DLD1 (cell line): ENCODE results near the gene NIM1K.
"Not testable (repeated sequence)": the region's sequence is repeated elsewhere in the genome, so short reads cannot be mapped to it uniquely, and the experiment has no call there.

ENCODE experiments used
- in situ Hi-C: cut with HindIII; loops from 2 replicates; pipeline ENCODE4 v1.10.0; 2017; ENCODE audit warnings: low sequenced_read_pairs

NIM1K gene

GRCh38 chr5:43225649-43226245 is 33.7 kb downstream of the NIM1K start:
- in situ Hi-C loops = no loop called here

- in situ Hi-C loops = no loop called here
Observed at GRCh38 chr5:43227655-43228054, 35.6 kb downstream of the NIM1K start.

DNA sequence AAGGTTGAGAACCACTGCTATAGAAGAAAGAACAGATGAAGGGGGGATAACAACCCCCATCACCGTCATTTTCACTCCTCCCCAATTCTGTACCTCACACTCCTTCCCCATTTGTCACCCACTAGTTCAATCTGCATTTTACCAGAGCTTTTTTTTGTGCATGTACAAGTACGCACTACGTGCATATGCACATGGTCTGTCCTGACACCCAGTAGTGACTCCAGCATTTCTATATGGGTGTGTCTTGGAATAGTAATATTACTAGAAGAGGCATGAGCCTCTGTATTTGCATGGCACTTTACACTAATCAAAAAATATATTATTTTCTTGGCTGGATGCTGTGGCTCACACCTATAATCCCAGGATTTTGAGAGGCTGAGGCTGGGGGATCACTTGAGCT is 38.7 kb downstream of the NIM1K start:
- in situ Hi-C loops = no loop called here

GRCh38 chr5:43231977-43232376 is 40.0 kb downstream of the NIM1K start:
- in situ Hi-C loops = no loop called here

- in situ Hi-C loops = no loop called here
Observed at GRCh38 chr5:43232943-43233833, 41.2 kb downstream of the NIM1K start.

DNA sequence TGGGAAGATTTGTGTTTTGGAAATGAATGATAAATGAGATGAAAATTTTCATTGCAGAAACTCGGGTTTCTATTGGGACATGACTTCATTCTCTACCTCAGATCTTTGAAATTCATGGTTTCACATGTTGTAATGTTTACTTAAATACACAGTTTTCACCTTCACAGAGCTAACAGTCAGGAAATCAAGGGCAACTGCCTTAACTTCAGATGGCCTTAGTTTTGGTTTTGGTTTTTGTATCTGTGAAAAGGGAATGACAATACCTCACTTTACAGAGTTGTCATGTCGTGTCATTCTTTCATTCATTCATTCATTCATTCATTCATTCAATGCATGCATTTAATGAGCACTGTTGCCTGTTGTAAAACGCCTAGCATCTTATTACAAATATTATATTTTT is 41.9 kb downstream of the NIM1K start:
- in situ Hi-C loops = no loop called here

DNA sequence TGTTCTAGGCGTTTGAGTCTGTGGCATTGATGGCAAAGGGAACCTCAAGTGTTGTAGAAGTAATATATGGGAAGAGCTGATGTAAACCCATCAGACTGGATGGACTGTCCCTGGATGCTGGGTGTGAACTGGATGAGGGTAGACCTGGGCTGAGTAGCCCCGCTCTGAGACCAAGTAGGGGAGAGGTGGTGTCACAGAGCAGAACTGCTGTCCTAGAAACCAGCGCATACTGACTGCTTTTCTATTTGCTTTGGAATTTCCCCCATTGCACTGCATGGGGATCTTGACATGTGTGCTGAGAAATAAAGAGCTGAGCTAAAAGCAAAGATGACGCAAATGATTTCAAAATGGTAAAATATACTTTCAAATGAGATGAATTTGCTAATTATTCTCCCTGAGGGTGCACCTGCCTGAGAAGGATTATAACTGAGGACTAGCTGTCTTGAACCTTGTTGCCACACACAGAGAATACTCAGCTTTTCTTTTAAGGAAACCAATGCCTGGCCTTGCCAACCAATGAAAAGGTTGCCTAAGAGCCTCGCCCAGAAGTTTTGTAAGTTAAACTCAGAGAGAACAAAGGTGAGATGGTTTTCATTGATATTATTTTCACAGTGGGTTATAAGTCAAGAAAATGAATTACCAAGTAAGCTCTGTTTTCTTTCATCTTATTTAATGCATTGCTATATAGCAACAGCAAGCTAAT is 44.8 kb downstream of the NIM1K start:
- in situ Hi-C loops = no loop called here

DNA sequence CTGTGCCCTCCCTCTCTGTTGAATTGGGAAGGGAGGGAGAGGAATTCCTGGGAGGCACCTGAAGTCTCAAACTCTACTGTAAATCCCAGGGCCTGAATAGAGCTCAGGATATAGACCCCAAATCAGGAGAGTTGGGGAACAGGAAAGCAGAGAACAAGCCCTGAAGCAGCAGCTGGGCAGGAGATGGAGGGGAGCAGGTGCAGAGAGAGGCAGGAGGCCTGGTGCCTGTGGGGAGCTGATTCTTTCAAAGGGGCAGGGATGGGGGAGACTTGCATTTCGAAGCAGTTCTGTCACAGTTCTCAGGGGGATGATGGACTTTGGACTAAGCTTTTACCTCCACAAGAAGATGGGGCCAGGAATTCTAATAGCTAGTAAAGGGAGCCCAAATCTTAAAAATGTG is 50.2 kb downstream of the NIM1K start:
- in situ Hi-C loops = no loop called here

- in situ Hi-C loops = no loop called here
Observed at GRCh38 chr5:43243270-43243669, 51.2 kb downstream of the NIM1K start.

- in situ Hi-C loops = no loop called here
Observed at GRCh38 chr5:43244823-43245565, 53.0 kb downstream of the NIM1K start.

GRCh38 chr5:43245724-43246385 is 53.8 kb downstream of the NIM1K start:
- in situ Hi-C loops = no loop called here

DNA sequence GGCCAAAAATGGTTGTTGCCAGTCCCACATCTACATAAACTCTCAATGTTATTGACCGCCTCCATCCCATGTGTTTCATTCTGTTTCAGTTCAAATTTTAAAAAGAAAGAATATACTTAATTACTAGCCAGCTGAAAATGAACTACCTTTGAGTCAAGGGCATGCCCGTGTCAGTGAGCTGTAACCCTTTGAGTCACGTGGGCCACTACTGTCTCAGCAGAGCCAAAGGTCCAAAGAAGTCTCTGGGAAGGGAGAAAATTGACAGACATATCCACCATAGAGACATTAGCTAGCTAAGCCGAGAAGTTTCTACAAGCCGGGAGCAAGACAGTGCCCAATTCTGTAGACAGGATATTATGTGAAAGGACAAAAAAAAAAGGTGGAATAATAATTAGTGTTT is 59.7 kb downstream of the NIM1K start:
- in situ Hi-C loops = no loop called here

- in situ Hi-C loops = no loop called here
Observed at GRCh38 chr5:43255704-43256103, 63.7 kb downstream of the NIM1K start.

DNA sequence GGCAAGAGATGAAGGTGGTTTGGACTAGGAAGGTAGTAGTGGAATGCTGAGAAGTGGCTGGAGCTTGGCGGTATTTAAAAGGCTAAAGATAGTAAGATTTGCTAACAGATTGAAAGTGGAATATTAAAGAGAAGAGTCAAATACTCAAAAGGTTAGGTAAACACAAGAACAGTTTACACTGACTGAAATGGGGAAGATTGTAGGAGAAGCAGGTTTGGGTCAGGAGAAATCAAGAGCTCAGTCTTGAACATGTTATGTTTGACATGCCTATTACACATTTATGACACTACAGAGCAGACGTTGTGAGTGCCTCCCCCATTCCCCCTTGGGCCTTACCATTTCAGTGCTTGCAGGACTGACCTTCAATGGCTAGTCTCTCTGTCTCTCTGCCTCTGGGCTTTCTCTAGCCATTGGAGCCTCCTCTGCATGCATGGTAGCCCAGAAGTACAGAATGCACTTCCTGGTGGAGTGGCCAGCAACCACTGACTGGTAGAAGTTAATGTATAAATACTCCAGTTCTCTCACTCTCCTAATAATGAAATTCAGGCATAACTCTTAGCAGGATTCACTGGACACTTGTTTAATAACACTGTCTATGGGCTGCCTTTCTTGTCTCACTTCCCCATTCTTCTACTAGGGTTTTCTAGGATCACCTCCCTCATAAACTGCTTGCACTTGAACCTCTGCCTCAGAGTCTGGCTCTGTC is 64.4 kb downstream of the NIM1K start:
- in situ Hi-C loops = no loop called here

DNA sequence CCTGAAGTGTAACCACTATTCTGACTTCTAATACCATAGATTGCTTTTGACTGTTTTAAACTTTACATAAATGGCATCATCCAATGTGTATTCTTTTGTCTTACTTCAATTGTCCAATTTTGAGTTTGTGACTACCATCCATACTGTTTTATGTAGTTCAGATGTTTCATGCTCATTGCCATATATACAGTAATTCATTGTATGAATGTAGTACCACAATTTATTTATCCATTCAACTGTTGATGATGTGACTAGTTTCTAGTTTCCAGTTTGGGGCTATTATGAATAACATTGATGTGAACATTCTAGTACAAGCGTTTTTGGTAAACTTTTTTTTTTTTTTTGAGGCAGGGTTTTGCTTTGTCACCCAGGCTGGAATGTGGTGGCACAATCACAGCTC is 66.1 kb downstream of the NIM1K start:
- in situ Hi-C loops = no loop called here

GRCh38 chr5:43262269-43262668 is 70.2 kb downstream of the NIM1K start:
- in situ Hi-C loops = not testable (repeated sequence)

- in situ Hi-C loops = no loop called here
Observed at GRCh38 chr5:43268188-43268820, 76.3 kb downstream of the NIM1K start.

- in situ Hi-C loops = no loop called here
Observed at GRCh38 chr5:43270645-43271044, 78.6 kb downstream of the NIM1K start.

DNA sequence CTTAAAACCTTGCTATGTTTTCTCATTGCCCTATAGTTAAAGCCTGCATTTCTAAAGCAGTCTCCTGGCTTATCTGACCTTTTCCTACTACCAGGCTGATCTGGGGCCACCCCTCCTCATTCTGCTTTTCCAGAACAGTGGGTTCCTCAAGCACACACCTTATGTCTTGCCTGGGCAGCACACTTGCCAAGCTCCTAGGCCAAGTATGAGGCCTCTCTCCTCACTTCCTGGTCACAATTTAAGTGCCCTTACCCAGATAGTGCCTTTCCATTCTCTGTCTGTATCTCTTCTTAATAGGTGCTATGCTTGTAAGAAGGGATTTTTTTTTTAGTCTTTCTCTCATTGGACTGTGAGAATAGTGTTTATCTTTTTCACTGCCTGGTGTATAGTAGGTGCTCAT is 81.5 kb downstream of the NIM1K start:
- in situ Hi-C loops = no loop called here
